Nephron (organoid): ENCODE measurements around the gene DUSP7.
"Not testable (repeated sequence)": the region's sequence is repeated elsewhere in the genome, so short reads cannot be mapped to it uniquely, and the experiment has no call there.

ENCODE experiments used
- H3K27ac Mint-ChIP-seq, 3 experiments: 2 replicates each; pipeline ENCODE4 v1.8.0; 2020; ENCODE audit warnings: mixed read lengths in 3 of 3, mild to moderate bottlenecking in 2 of 3, moderate library complexity in 1 of 3
- H3K27me3 Mint-ChIP-seq: 2 replicates; pipeline ENCODE4 v1.8.0; 2021; ENCODE audit warnings: low read depth, mild to moderate bottlenecking, moderate library complexity, mixed read lengths
- H3K36me3 Mint-ChIP-seq: 2 replicates; pipeline ENCODE4 v1.8.0; 2020; ENCODE audit warnings: low read depth, mixed read lengths
- H3K4me1 Mint-ChIP-seq: 2 replicates; pipeline ENCODE4 v1.8.0; 2020; ENCODE audit warnings: mixed read lengths
- H3K4me3 Mint-ChIP-seq, 3 experiments: 2 replicates each; pipeline ENCODE4 v1.8.0; 2020; ENCODE audit warnings: mild to moderate bottlenecking in 3 of 3, mixed read lengths in 3 of 3, moderate library complexity in 2 of 3
- H3K9me3 Mint-ChIP-seq: 2 replicates; pipeline ENCODE4 v1.8.0; 2020; ENCODE audit warnings: mixed read lengths
- TF ChIP-seq, protein P1 (sequence below), 3 experiments: fragments of 200-600 bp; sonication (generic); IDR thresholded peaks; one replicate each; pipeline ENCODE4 v1.5.0; 2021; ENCODE audit warnings: antibody characterized with exemption in 3 of 3; ENCODE audit not compliant: unreplicated experiment in 3 of 3

The DUSP7 gene

DNA sequence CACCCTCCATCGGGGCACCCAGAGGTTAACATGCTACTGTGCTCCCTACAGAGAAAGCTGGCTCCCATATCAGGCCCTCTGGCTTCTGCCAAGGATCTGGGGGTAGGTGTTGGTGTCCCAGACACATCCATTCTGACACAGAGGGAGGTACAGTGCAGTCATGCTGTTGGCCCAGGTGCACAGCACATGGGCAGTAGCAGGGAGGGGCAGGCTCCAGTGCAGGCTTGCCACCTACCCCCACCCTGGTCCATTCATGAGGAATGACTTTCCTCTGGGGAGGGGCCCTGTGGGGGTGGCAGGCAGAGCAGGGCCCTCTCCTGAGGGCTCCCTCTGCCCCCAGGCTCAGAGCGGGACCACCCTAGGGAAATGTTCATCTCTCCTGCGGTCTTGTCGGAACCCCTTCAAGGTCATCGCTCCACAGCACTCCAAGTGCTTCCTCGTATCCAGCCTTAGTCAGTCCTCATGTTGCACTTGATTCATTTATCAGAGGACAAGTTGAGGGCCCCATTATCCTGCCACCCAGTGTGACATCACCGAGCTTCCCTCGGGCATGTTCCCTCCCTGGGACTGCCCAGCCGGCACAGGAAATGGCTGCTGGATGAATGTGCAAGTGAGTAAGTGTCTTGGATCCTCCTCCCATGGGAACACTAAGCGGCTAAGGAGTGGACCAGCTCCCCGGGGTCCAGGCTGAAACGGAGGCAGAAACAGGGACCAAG is 10.0 kb downstream of the DUSP7 start:
- peaks cover 10% of the 10 kb centered on the region for H3K27me3 Mint-ChIP-seq
- TF ChIP-seq, protein P1, sequence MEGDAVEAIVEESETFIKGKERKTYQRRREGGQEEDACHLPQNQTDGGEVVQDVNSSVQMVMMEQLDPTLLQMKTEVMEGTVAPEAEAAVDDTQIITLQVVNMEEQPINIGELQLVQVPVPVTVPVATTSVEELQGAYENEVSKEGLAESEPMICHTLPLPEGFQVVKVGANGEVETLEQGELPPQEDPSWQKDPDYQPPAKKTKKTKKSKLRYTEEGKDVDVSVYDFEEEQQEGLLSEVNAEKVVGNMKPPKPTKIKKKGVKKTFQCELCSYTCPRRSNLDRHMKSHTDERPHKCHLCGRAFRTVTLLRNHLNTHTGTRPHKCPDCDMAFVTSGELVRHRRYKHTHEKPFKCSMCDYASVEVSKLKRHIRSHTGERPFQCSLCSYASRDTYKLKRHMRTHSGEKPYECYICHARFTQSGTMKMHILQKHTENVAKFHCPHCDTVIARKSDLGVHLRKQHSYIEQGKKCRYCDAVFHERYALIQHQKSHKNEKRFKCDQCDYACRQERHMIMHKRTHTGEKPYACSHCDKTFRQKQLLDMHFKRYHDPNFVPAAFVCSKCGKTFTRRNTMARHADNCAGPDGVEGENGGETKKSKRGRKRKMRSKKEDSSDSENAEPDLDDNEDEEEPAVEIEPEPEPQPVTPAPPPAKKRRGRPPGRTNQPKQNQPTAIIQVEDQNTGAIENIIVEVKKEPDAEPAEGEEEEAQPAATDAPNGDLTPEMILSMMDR (IDR thresholded peaks at IDR 0.05; ENCODE audit: unreplicated experiment in 3 of 3): no peak
- H3K4me3 Mint-ChIP-seq: no peak overlapping the region
- no peaks in the 10 kb centered on the region for H3K9me3 Mint-ChIP-seq
- H3K36me3 Mint-ChIP-seq: peaks cover 20% of the 10 kb centered on the region
- H3K27ac Mint-ChIP-seq: peak overlapping the region in 1 of 3 experiments; percentile 40
- H3K4me1 Mint-ChIP-seq: peaks cover 20% of the 10 kb centered on the region

DNA sequence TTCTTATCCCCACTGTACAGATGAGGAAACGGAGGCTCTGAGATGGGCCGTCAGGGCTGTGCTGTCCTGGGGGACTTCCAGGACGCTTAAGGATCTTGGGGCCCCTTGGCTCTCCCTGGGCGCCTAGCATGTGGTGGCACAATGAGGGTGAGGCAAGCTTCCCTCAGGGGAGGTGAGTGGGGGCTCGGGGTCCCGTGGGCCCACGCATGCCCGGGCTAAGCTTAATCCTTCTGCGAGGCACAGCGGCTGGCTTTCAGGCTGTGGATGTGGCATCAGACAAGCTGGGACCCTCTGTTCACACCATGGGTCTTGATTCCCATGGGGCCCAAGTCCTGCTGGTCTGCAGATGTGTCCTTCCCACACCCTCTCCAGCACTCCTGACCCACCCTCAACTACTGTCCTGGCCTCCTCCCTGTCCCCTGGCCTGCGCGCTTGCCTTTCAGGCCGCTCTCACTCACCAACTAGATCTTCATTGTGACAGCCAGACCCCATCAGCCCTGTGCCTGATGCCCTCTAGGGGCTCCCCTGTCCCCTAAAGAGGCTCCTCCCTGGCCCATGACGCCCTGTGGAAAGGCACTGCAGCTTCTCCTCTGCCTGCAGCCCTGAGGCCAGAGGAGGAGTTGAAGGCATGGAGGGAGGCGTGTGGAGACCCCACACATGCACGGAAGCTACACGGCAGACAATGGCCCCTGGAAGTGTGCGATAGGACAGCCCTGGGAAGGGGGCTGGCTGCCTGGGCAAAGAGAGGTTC is 11.3 kb downstream of the DUSP7 start:
- Mint-ChIP-seq H3K36me3 (peaks cover 11% of the 10 kb centered on the region), H3K4me1 (peaks cover 27% of the 10 kb centered on the region)
- TF ChIP-seq, protein P1 (IDR thresholded peaks at IDR 0.05; ENCODE audit: unreplicated experiment in 3 of 3): no peak

DNA sequence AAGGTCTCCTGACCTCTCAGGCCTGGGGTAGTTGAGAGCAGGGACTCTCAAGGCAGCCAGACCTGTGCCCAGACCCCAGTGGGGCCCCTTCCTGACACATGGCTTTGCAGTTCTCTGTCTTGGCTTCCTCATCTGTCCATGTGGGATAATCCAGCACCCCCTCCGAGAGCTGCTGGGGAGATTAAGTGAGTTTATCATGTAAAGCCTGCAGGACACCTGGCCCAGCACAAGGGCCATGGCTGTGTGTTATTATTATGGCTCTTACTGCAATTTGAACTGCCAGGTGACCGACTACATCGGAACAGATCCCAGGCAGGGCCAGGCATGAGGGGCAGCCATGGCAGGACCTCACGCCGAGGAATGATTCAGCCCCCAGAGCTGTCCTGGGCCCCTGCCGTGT is 12.6 kb downstream of the DUSP7 start:
- H3K4me3 Mint-ChIP-seq: no peak overlapping the region

More for the DNA sequence above, 11.3 kb downstream of the DUSP7 start:
- Mint-ChIP-seq H3K9me3 (no peaks in the 10 kb centered on the region), H3K4me3 (no peak overlapping the region), H3K27me3 (peaks cover 10% of the 10 kb centered on the region), H3K27ac (peak overlapping the region; percentile 12 to 61 (median 61))

DNA sequence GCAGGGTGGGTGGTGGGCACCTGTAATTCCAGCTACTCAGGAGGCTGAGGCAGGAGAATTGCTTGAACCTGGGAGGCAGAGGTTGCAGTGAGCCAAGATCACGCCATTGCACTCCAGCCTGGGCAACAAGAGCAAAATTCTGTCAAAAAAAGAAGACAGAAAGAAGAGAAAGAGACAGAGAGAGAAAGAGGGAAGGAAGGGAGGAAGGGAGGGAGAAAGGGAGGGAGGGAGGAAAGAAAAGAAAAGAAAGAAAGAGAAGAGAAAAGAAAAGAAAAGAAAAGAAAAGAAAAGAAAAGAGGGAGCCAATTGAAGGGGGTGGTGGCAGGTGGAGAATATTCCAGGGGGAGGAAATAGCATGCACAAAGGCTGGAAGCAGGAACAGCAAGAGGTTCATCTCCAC is 13.3 kb downstream of the DUSP7 start:
- not testable (repeated sequence) for H3K27ac Mint-ChIP-seq

More for the DNA sequence above, 12.6 kb downstream of the DUSP7 start:
- Mint-ChIP-seq H3K27ac (peak overlapping the region in 2 of 3 experiments; percentile 33 to 50), H3K4me1 (peaks cover 27% of the 10 kb centered on the region), H3K36me3 (no peaks in the 10 kb centered on the region), H3K27me3 (peaks cover 10% of the 10 kb centered on the region), H3K9me3 (no peaks in the 10 kb centered on the region)
- TF ChIP-seq, protein P1 (IDR thresholded peaks at IDR 0.05; ENCODE audit: unreplicated experiment in 3 of 3): no peak

DNA sequence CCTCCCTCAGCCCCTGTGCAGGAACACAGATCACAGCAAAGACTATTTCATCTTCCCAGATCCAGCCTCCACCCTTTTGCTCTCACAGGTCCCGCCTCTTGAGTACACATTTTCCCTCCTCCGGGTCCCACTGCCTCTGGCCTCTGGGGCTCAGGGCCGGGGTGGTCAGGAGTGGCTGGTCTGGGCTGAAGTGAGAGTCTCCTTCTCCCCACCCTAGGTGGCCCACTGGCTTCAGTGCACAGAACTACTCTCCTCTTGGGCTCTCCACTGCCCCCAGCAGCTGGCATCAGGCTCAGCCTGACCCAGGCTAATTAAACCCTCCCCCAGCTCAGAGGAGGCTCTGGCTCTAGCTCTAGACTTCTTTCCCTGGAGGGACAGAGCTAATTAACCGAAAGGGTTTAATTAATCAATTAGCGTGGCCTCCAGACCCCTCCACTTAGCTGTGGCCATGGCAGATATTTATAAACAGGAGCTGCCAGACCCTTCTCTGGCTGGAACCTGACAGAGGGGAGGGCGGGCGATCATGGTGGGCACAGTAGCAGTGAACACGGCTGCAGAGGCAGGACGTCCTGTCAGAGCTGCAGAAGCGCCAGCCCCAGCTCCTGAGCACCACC is 15.1 kb downstream of the DUSP7 start:
- no peaks in the 10 kb centered on the region for H3K36me3 Mint-ChIP-seq
- H3K27ac Mint-ChIP-seq: peak overlapping the region; percentile 41 to 73 (median 62)
- H3K4me1 Mint-ChIP-seq: peaks cover 27% of the 10 kb centered on the region
- no peak overlapping the region for H3K4me3 Mint-ChIP-seq
- TF ChIP-seq, protein P1 (IDR thresholded peaks at IDR 0.05; ENCODE audit: unreplicated experiment in 3 of 3): peak in 2 of 3 experiments; percentile 22 to 43
- peaks cover 14% of the 10 kb centered on the region for H3K27me3 Mint-ChIP-seq
- H3K9me3 Mint-ChIP-seq: no peaks in the 10 kb centered on the region

More for the DNA sequence above, 13.3 kb downstream of the DUSP7 start:
- peaks cover 10% of the 10 kb centered on the region for H3K27me3 Mint-ChIP-seq
- not testable (repeated sequence) for H3K4me3 Mint-ChIP-seq, H3K36me3 Mint-ChIP-seq, H3K9me3 Mint-ChIP-seq
- H3K4me1 Mint-ChIP-seq: peaks cover 27% of the 10 kb centered on the region

DNA sequence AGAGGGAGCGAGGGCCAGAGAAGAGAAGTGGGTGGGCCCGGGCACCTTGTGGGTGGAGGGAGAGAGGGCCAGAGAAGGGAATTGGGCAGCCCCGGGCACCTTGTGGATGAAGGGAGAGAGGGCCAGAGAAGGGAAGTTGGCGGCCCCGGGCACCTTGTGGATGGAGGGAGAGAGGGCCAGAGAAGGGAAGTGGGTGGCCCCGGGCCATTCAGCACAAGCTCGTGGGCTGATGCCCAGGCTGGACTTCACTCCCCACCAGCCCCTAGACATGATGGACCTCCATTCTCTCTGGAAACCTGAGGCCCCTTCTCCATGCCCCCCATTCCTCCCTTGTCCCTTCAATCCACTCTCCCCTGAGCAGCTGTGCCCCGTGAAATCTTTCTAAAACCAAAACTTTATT is 15.8 kb downstream of the DUSP7 start:
- H3K27me3 Mint-ChIP-seq: peaks cover 13% of the 10 kb centered on the region
- TF ChIP-seq, protein P1 (IDR thresholded peaks at IDR 0.05; ENCODE audit: unreplicated experiment in 3 of 3): no peak
- peaks cover 25% of the 10 kb centered on the region for H3K4me1 Mint-ChIP-seq
- H3K9me3 Mint-ChIP-seq: no peaks in the 10 kb centered on the region
- H3K4me3 Mint-ChIP-seq: no peak overlapping the region
- H3K27ac Mint-ChIP-seq: peak overlapping the region; percentile 41 to 73 (median 62)
- no peaks in the 10 kb centered on the region for H3K36me3 Mint-ChIP-seq
